ENCODE data around the gene MIPOL1.
A peak's percentile ranks its signal among the peaks of the same experiment; 100 is the strongest.

Gene MIPOL1

DNA sequence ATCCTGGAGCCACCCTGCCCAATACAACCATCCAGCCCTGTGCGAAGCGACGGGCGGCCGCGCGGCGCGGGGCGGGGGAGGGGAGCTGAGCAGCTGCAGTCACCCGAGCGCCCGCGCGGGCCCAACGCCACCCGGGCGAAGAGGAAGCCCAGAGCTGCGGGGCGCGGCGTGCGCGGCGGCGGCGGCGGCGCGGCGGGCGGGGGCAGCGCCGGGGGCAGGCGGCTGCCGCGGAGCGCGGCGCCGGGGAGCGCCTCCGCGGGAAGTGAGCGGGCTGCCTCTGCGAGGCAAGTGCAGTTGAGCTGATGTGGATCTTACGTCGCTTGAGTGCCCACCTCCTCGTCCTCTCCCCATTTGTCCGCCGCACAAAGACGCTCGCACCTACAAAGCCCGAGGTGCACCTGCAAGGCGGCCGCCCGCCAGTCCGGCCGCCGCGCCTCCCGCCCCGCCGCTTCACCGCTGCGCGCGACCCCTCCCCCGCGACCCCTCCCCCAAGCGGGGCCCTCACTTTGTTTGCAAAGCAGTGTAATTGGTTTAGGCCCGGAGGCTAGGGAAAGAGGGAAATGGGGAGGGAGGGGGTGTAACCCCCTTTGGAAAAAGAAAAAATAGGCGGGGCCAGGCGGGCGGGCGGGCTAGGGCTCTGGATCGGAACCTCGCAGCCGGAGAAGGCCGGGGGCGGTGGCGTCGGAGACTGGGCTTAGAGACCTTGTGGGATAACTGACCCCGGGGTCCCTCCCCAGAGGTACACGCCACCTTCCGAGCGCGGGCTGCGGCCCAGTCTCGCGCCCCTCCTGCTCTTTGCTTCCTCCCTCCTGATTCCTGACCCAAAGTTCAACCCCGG is 397.5 kb downstream of the MIPOL1 start, which contains the start of the genes FOXA1 and TTC6 (continued):
- TF ChIP-seq PRDM10 (tag by site-specific recombination; IDR thresholded peaks at IDR 0.05) (peak; percentile 69), SCRT1 (tag by site-specific recombination; IDR thresholded peaks at IDR 0.05; ENCODE audit: borderline replicate concordance) (no peak), HOXD13 (CRISPR knock-in tag; IDR thresholded peaks at IDR 0.05; ENCODE audit: borderline replicate concordance) (peak; percentile 6; the same call in 1 of the 2 replicates)

GRCh38 chr14:37595809-37596621 is 398.3 kb downstream of the MIPOL1 start:
- Histone ChIP-seq H3K4me1 (ENCODE audit: control insufficient read depth, insufficient read depth, low read length) (peaks cover 3% of the 10 kb centered on the region; the same call in 1 of the 2 replicates), H3K4me3 (ENCODE audit: low read depth, low read length) (peak overlapping the region; percentile 75), H3K9me3 (ENCODE audit: control insufficient read depth, insufficient read depth, low read depth, low read length) (no peaks in the 10 kb centered on the region), H3K27ac (ENCODE audit: extremely low read depth, low read depth, low read length) (peak overlapping the region; percentile 99), H3K36me3 (ENCODE audit: control insufficient read depth in 2 of 2, insufficient read depth in 1 of 2, low read length in 2 of 2) (peaks cover 0 to 15% of the 10 kb centered on the region in 2 experiments; a peak in 1 of 3 replicates)
- POLR2A ChIA-PET: interaction anchor here (0.7 to 2.0 kb wide), 5 partner anchors 10 to 1208 kb away, joined by 3 to 6 read pairs (median 3); no protein-coding TSS in a partner anchor
- CTCF ChIA-PET: interaction anchor here (0.7 to 2.8 kb wide), 3 partner anchors 191 to 350 kb away, joined by 3 to 15 read pairs (median 6); no protein-coding TSS in a partner anchor
- TF ChIP-seq ZNF335 (tag by site-specific recombination; conservative IDR thresholded peaks at IDR 0.05): peak; percentile 91
- peak; percentile 76 for TF ChIP-seq SP2 (tag by site-specific recombination; IDR thresholded peaks at IDR 0.05)
- peak; percentile 91 for TF ChIP-seq ZBTB20 (tag by site-specific recombination; IDR thresholded peaks at IDR 0.05)
- no peak for TF ChIP-seq YY2 (tag by site-specific recombination; IDR thresholded peaks at IDR 0.05)
- TF ChIP-seq KLF7 (tag by site-specific recombination; IDR thresholded peaks at IDR 0.05; ENCODE audit: borderline replicate concordance): peak; percentile 19; the same call in 1 of the 2 replicates
- 0 out of 2 replicates have a peak, but pooled peaks have one; percentile 29 for TF ChIP-seq ZNF324 (tag by site-specific recombination; IDR thresholded peaks at IDR 0.05)
- no peak for TF ChIP-seq HOXA7 (CRISPR knock-in tag; IDR thresholded peaks at IDR 0.05; ENCODE audit: borderline replicate concordance)
- TF ChIP-seq ZBTB8A (tag by site-specific recombination; IDR thresholded peaks at IDR 0.05): peak; percentile 60
- TF ChIP-seq PRDM1 (tag by site-specific recombination; IDR thresholded peaks at IDR 0.05): 0 out of 2 replicates have a peak, but pooled peaks have one; percentile 5
- peak; percentile 66; the same call in 1 of the 2 replicates for TF ChIP-seq ZBTB21 (tag by site-specific recombination; IDR thresholded peaks at IDR 0.05)
- TF ChIP-seq ZNF610 (tag by site-specific recombination; IDR thresholded peaks at IDR 0.05; ENCODE audit: borderline replicate concordance): 0 out of 2 replicates have a peak, but pooled peaks have one; percentile 12
- TF ChIP-seq ZNF366 (tag by site-specific recombination; conservative IDR thresholded peaks at IDR 0.05): 0 out of 2 replicates have a peak, but pooled peaks have one; percentile 20
- TF ChIP-seq ZBTB17 (tag by site-specific recombination; IDR thresholded peaks at IDR 0.05): 0 out of 2 replicates have a peak, but pooled peaks have one; percentile 44
- TF ChIP-seq, protein P1, sequence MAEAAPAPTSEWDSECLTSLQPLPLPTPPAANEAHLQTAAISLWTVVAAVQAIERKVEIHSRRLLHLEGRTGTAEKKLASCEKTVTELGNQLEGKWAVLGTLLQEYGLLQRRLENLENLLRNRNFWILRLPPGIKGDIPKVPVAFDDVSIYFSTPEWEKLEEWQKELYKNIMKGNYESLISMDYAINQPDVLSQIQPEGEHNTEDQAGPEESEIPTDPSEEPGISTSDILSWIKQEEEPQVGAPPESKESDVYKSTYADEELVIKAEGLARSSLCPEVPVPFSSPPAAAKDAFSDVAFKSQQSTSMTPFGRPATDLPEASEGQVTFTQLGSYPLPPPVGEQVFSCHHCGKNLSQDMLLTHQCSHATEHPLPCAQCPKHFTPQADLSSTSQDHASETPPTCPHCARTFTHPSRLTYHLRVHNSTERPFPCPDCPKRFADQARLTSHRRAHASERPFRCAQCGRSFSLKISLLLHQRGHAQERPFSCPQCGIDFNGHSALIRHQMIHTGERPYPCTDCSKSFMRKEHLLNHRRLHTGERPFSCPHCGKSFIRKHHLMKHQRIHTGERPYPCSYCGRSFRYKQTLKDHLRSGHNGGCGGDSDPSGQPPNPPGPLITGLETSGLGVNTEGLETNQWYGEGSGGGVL (tag by site-specific recombination; IDR thresholded peaks at IDR 0.05): peak; percentile 69
- 0 out of 2 replicates have a peak, but pooled peaks have one; percentile 12 for TF ChIP-seq ZNF10 (tag by site-specific recombination; IDR thresholded peaks at IDR 0.05)
- TF ChIP-seq ZNF362 (tag by site-specific recombination; IDR thresholded peaks at IDR 0.05): no peak
- no peak for TF ChIP-seq KLF9 (tag by site-specific recombination; IDR thresholded peaks at IDR 0.05; ENCODE audit: low read depth)
- no peak for TF ChIP-seq MYNN (tag by site-specific recombination; IDR thresholded peaks at IDR 0.05; ENCODE audit: borderline replicate concordance)
- TF ChIP-seq ZNF266 (tag by site-specific recombination; IDR thresholded peaks at IDR 0.05; ENCODE audit: low read depth): no peak
- TF ChIP-seq KLF16 (tag by site-specific recombination; IDR thresholded peaks at IDR 0.05): 0 out of 2 replicates have a peak, but pooled peaks have one; percentile 15
- TF ChIP-seq GLIS2 (tag by site-specific recombination; IDR thresholded peaks at IDR 0.05): peak; percentile 61
- no peak for TF ChIP-seq ZNF121 (tag by site-specific recombination; IDR thresholded peaks at IDR 0.05)
- peak; percentile 28; the same call in 1 of the 2 replicates for TF ChIP-seq ZNF24 (tag by site-specific recombination; IDR thresholded peaks at IDR 0.05)
